NCI-H524 (cell line): ENCODE measurements around the gene FOXA2.
"Not testable (repeated sequence)": the region's sequence is repeated elsewhere in the genome, so short reads cannot be mapped to it uniquely, and the experiment has no call there.

ENCODE experiments used
- DNase-seq, 2 experiments: peaks; one replicate each; lab custom pipeline; 2025; lab: John Stamatoyannopoulos, UW

The FOXA2 gene

DNA sequence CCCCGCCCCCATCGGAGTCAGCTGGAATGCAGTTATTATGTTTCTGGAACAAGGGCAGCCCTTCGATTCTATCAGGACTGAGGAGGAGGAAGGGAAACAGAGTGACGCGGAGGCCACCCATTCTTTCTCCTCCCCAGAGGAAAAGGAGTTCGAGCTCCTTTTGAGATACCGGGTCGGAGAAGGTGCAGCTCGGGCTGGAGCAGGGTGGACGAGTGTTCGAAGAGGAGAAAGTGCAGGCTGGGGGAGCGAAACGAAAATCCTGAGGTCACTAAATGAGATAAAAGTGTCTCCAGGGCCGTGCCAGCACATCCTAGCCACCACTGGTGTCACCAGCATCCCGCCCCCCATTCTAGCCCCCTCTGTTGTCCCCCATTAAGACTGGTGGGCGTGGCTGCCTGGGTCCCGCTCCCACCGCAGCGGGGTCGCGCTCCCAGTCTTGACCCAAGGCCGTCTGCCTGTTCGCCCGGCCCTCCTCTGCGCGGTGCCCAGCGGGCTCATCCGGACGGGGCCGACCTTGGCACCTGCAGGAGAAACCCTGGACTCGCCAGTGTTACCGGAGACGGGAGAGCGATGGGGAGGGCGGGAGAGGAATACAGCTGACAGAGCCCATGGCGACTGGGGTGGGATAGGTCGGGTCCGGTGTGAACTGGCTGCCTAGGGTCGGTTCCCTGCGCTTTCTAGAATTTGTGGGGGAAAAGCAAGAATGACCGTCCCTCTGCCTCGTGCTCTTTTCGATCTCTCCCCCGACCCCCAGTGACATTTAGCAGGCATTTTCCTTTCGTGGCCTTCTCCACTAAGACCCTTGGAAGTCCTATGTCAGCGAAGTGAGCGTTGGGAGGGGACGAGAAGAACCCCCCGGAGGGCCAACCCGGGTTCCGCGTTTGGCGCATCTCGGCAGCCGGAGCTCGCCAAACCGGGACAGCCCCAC is 16.2 kb downstream of the FOXA2 start:
- no peak for DNase-seq

DNA sequence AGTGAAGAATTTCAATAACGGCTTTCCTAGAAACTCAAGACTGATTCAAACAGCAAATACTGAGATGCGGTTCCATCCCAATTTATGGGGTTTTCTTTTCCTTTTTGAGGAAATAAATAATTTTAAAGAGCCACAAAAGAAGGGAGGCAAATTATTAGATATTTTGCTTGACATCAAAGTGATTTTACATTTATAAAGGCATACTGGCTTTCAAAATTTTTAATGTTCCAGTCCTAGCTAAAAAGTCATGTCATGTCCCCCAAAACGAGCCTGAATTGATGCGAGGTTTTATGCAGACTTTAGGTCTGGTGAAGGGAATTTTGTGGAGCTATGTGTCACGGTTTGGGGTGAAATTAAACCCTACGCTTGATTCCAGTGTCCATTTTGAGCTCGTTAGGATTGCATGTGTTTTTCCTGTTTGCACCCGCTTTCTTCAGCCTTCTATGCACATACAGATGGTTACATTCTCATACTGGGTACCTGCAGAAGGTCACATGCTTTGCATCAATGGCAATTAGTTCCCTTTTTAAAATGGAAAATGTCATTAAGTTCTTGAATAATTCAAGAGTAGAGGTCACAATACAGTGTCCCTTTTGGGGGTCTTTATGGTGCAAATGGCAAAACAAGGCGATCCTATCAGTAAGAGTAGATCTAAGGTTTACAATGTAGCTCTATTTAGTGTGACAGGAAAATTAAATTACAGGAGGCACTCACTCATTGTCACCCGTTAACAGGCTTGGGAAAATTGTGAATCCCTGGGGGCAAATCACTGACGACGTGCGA is 17.3 kb downstream of the FOXA2 start:
- DNase-seq = no peak

GRCh38 chr20:22563062-22563965 is 21.1 kb downstream of the FOXA2 start:
- DNase-seq = no peak

GRCh38 chr20:22562620-22563019 is 21.8 kb downstream of the FOXA2 start:
- no peak for DNase-seq

DNA sequence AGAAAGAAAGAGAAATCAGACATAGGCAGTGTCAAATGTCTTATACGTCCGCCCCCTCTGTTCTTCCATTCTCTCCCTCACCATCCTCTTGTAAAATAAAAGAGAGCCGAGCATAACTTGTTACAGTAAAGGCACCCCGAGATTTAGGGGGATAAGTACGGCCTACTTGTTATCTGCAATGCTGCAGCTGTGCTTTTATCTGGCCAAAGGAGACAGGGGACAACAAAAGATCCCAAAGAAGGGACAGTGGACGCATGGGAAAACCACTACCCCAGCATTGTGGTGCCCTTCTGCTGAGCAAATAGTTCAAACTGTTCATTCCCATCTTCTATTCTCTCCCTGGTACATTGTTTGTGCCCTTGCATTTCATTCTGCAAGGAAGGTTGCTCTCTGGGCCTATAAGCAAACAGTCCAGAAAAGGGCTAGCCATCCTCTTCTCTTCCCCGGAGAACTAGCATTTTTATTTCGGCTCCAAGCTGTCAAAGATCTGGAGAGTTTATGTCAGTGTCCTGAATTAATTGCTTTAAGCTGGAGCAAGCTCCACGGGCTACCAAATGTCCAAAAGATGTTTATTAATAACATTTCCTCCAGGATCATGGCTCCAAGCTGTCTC is 22.3 kb downstream of the FOXA2 start:
- DNase-seq = no peak

DNA sequence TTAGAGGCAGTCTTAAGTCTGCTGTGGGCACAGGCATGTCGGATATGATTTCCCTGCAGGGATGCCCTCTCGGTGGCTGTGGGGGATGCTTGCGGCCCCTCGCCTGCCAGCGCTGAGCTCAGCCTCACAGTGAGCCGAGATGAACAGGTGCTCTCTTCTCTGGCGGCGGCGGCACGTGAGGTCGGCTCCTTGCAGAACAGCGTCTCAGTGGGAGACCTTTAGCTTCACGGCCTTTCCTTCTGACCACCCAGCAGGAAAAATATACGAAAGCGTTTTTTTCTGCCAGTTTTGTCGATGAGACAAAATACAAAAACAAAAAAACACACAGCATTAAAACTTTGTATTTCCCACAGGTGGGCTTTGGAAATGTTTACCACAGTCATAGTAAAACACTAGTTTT is 23.6 kb downstream of the FOXA2 start:
- DNase-seq = no peak

- no peak for DNase-seq
Measured at GRCh38 chr20:22559711-22560318, 24.6 kb downstream of the FOXA2 start.

GRCh38 chr20:22557403-22558276 is 26.7 kb downstream of the FOXA2 start:
- no peak for DNase-seq

DNA sequence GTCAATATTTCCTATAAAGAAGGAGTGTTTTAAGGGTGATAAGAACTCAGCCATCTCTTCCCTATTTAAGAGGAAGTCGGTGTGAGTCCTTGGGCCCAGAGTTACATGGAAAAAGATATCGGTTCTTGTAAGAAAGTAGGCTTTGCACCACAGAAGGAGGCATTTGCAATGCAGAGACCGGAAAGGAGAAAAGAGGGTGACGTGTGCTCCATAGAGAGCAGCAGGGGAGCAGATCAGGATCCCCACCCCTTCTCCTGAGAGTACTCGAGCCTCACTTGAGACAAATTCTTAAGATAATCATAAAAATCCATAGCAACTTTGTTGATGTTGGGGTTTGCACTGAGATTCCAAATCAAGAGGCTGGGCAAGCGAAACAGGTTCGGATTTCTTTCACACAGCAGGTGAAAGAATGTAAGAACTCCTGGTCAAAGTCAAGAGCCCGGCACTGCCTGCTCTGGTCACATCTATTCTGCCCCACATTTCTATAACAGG is 27.8 kb downstream of the FOXA2 start:
- no peak for DNase-seq

GRCh38 chr20:22555791-22556564 is 28.4 kb downstream of the FOXA2 start:
- no peak for DNase-seq

DNA sequence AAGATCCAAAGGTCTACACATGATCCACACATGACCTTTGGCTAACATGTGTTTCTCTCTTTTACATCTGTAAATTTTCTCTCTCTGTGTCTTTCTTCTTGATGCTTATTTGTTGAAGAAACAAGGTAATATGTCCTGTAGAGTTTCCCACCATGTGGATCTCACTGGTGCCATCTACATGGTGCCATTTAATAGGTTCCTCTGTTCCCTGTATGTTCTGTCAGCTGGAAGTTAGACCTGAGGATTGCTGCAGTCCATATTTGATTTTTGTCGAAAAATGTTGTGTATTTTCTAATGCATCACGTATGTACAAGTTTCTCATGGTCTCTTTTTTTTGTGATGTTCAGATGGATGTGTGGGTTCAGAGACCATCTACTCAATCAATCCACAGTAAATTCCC is 30.0 kb downstream of the FOXA2 start:
- DNase-seq = no peak

DNA sequence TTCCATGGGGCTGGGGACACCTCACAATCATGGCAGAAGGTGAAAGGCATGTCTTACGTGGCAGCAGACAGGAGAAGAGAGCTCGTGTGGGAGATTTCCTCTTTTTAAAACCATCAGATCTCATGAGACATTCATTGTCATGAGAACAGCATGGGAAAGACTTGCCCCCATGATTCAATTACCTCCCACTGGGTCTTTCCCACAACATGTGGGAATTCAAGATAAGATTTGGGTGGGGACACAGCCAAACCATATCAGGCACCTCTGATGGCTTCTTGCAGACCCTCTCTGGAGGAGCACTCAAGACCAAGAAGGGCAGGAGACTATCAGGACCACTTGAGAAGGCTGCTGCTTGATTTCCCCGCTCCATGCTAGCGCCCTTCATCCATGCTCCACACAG is 33.9 kb downstream of the FOXA2 start:
- DNase-seq = not testable (repeated sequence)

DNA sequence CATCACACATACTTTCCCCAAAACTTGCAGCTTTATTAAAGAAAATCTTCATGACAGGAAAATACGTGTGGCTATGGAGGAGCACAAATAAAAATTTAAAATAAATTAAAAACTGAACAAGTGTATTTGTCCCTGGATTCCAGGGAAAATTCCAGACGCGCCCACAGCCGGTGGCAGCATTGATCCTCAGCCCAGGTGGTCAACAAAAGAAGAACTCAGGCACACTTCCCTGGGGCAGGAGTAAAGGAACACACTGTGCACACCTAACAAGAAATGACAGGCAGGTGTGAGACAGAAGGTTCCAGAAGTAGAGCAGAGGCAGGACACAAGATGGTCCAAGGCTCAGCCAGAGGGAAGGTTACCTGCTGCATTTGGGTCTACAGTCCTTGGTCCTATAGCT is 36.3 kb downstream of the FOXA2 start:
- no peak for DNase-seq

GRCh38 chr20:22546344-22546743 is 38.0 kb downstream of the FOXA2 start:
- DNase-seq = no peak

GRCh38 chr20:22545045-22545444 is 39.3 kb downstream of the FOXA2 start:
- DNase-seq = no peak

DNA sequence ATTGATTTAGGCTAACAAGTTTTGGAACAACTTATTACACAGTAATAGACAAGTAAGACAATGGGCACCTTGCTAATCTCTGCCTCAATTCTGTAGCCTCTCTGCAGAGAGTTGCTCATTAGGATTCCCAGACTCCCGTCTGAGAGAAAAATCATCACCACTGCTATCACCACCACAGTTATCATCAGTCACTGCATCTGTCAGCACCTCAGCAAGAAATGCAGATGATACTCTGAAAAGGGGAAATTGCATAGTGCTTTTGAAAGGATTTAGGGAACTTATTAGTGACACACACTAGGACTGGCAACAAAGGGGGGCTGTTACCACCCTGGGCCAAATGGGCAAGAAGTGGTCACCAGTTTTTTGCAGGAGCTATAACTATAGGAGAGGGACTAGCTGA is 39.9 kb downstream of the FOXA2 start:
- DNase-seq = no peak

GRCh38 chr20:22542427-22542826 is 41.9 kb downstream of the FOXA2 start:
- no peak for DNase-seq

DNA sequence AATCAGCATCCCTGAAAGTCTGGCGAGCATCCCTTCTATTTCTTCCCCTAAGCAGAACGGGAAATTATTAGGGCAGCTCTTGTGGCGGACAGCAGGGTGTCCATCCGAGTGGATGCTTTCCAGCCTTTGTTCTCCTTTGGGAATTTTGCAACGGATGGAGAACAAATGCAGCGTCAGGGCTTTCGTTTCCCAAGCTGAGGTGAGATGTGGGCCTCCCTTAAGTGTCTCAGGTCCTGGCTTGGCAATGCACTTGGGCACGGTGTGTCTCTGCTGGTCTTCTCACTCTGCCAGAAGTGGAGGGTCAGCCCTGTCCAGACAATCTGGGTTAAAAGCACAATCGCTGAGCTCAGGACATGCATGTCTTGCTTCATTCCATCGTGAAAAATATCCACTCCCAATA is 43.5 kb downstream of the FOXA2 start:
- DNase-seq = no peak
